ENCODE data around the gene RALGPS1.

DNA sequence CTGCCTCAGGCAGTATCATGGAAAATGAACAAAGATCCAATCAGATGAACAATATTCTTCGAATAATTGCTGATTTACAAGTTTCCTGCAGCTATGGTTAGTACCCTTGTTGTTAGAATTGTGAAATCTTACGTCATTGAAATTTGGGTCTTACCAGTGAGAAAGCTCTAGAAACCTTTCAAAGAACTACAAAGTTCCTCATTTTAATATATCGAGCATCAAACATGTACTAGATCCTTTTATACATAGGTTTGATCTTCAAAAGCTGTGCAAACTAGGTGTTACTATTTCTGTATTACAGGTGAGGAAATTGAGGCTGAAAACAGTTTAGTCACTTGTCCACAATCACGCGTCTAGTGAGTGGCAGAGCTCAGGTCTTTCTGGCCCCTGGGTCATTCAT, 251.5 kb downstream of the RALGPS1 start:
- no peak for TF ChIP-seq CTCF (IDR thresholded peaks at IDR 0.05; ENCODE audit: poor library complexity)
- TF ChIP-seq EZH2 (IDR thresholded peaks at IDR 0.05; ENCODE audit: borderline replicate concordance): no peak
